MM.1S (cell line): Measurements from ENCODE around the gene SLC38A5.

Experiments
- DNase-seq: peaks from one replicate; pipeline ENCODE4 v3.0.0-alpha.2; 2015
- H2AFZ ChIP-seq: fragments of 300-600 bp; sonication (generic); 2 replicates; pipeline ENCODE4 v1.6.0; 2016; ENCODE audit warnings: antibody characterized with exemption, low read length
- H3F3A ChIP-seq: fragments of 300-600 bp; sonication (generic); 2 replicates; pipeline ENCODE4 v1.6.1; 2016; ENCODE audit warnings: mild to moderate bottlenecking, antibody characterized with exemption, low read length, moderate library complexity, mixed read lengths; ENCODE audit not compliant: insufficient read depth
- H3K27ac ChIP-seq: fragments of 300-600 bp; sonication (generic); 2 replicates; pipeline ENCODE4 v1.5.1; 2016; ENCODE audit warnings: mild to moderate bottlenecking, low read length
- H3K27me3 ChIP-seq: fragments of 300-600 bp; sonication (generic); replicated peaks from 2 replicates; pipeline ENCODE4 v1.6.0; 2016; ENCODE audit warnings: low read length; ENCODE audit not compliant: insufficient read depth
- H3K36me3 ChIP-seq: fragments of 300-600 bp; sonication (generic); replicated peaks from 2 replicates; pipeline ENCODE4 v1.6.1; 2016; ENCODE audit warnings: mild to moderate bottlenecking, low read length, mixed read lengths; ENCODE audit not compliant: insufficient read depth
- H3K4me1 ChIP-seq: fragments of 300-600 bp; sonication (generic); 2 replicates; pipeline ENCODE4 v1.6.1; 2016; ENCODE audit warnings: low read length, mixed read lengths
- H3K4me2 ChIP-seq: fragments of 300-600 bp; sonication (generic); 2 replicates; pipeline ENCODE4 v1.6.0; 2016; ENCODE audit warnings: low read depth, low read length
- H3K4me3 ChIP-seq: fragments of 300-600 bp; sonication (generic); 2 replicates; pipeline ENCODE4 v1.5.1; 2016; ENCODE audit warnings: low read length, mixed read lengths
- H3K79me2 ChIP-seq: fragments of 300-600 bp; sonication (generic); 2 replicates; pipeline ENCODE4 v1.6.1; 2016; ENCODE audit warnings: mixed run types, low read length, mixed read lengths
- H3K9ac ChIP-seq: fragments of 300-600 bp; sonication (generic); 2 replicates; pipeline ENCODE4 v1.6.1; 2016; ENCODE audit warnings: low read length, mixed read lengths
- H3K9me2 ChIP-seq: fragments of 300-600 bp; sonication (generic); replicated peaks from 2 replicates; pipeline ENCODE4 v1.6.1; 2016; ENCODE audit warnings: mild to moderate bottlenecking, low read length, mixed read lengths; ENCODE audit not compliant: insufficient read depth
- H3K9me3 ChIP-seq: fragments of 300-600 bp; sonication (generic); replicated peaks from 2 replicates; pipeline ENCODE4 v1.6.1; 2016; ENCODE audit warnings: mild to moderate bottlenecking, low read length, mixed read lengths; ENCODE audit not compliant: insufficient read depth
- H4K20me1 ChIP-seq: fragments of 300-600 bp; sonication (generic); 2 replicates; pipeline ENCODE4 v1.6.1; 2016; ENCODE audit warnings: mild to moderate bottlenecking, low read length, moderate library complexity, mixed read lengths; ENCODE audit not compliant: insufficient read depth
- EZH2 ChIP-seq: fragments of 300-600 bp; sonication (generic); optimal IDR thresholded peaks from 2 replicates; pipeline ENCODE3; 2017; ENCODE audit warnings: low read depth, mild to moderate bottlenecking, antibody characterized with exemption, low read length, mixed read lengths
- EZH2phosphoT487 ChIP-seq: fragments of 300-600 bp; sonication (generic); IDR thresholded peaks from 2 replicates; pipeline ENCODE4 v1.6.1; 2018; ENCODE audit warnings: antibody characterized with exemption, low read length
- TF ChIP-seq, protein P1 (sequence below): fragments of 300-600 bp; sonication (generic); IDR thresholded peaks from 2 replicates; pipeline ENCODE4 v1.5.1; 2016; ENCODE audit warnings: antibody characterized with exemption, low read length, mixed read lengths

The SLC38A5 gene

DNA sequence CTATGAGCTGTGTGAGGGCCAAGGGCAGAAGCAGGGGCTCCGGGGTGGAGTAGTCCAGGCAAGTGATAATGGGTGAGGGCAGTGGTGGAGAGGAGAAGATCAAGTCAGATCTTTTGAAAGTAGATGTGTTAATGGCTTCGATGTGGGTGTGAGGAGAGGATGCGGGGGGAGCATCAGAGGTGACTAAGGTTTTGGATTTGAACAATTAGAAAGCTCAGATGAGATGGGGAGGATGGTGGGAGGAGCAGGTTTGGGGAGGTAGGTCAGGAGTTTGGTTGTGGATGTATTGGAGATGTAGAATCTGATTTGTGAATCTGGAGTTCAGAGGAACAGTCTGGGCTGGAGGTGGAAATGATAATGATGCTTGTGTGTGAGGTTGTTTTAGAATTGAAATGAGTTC lies 10.5 kb upstream of the SLC38A5 start:
- TF ChIP-seq, protein P1, sequence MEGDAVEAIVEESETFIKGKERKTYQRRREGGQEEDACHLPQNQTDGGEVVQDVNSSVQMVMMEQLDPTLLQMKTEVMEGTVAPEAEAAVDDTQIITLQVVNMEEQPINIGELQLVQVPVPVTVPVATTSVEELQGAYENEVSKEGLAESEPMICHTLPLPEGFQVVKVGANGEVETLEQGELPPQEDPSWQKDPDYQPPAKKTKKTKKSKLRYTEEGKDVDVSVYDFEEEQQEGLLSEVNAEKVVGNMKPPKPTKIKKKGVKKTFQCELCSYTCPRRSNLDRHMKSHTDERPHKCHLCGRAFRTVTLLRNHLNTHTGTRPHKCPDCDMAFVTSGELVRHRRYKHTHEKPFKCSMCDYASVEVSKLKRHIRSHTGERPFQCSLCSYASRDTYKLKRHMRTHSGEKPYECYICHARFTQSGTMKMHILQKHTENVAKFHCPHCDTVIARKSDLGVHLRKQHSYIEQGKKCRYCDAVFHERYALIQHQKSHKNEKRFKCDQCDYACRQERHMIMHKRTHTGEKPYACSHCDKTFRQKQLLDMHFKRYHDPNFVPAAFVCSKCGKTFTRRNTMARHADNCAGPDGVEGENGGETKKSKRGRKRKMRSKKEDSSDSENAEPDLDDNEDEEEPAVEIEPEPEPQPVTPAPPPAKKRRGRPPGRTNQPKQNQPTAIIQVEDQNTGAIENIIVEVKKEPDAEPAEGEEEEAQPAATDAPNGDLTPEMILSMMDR: no peak
- TF ChIP-seq EZH2phosphoT487: no peak
- no peak for TF ChIP-seq EZH2
- H2AFZ ChIP-seq: no peak overlapping the region
- no peaks in the 10 kb centered on the region for H3K9me3 ChIP-seq
- H3K27ac ChIP-seq: no peak overlapping the region
- no peaks in the 10 kb centered on the region for H3K27me3 ChIP-seq
- no peaks in the 10 kb centered on the region for H3K9me2 ChIP-seq
- no peak for DNase-seq
- no peaks in the 10 kb centered on the region for H4K20me1 ChIP-seq
- no peak overlapping the region for H3K4me3 ChIP-seq
- peaks cover 32% of the 10 kb centered on the region for H3K79me2 ChIP-seq
- H3K36me3 ChIP-seq: no peaks in the 10 kb centered on the region; the same call in 1 of the 2 replicates
- H3F3A ChIP-seq: no peaks in the 10 kb centered on the region
- H3K4me1 ChIP-seq: no peaks in the 10 kb centered on the region
- H3K4me2 ChIP-seq: no peak overlapping the region
- H3K9ac ChIP-seq: no peak overlapping the region

DNA sequence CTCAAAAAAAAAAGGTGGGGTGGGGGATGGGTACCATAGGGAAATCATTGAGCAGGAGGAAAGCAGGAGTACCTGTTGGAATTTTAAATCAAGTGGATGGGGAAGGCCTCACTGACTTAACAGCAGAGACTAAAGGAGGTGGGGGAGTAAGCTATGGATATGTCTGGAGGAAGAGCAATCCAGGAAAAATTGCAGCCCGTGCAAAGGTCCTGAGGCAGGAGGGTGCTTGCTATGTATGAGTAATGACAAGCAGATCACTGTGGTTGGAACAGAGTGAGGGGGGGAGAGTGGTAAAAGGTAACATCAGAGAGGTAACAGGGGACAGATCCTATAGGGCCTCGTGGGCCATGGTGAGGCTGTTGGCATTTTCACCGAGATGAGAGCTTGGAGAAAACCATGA lies 10.1 kb upstream of the SLC38A5 start:
- Histone ChIP-seq H3K4me1 (no peaks in the 10 kb centered on the region), H3K9me3 (no peaks in the 10 kb centered on the region), H3K79me2 (peaks cover 34% of the 10 kb centered on the region), H2AFZ (no peak overlapping the region), H3K36me3 (no peaks in the 10 kb centered on the region; the same call in 1 of the 2 replicates), H3K9ac (no peak overlapping the region), H3K27ac (no peak overlapping the region), H3F3A (no peaks in the 10 kb centered on the region), H3K4me3 (no peak overlapping the region), H3K4me2 (no peak overlapping the region), H4K20me1 (no peaks in the 10 kb centered on the region), H3K27me3 (no peaks in the 10 kb centered on the region), H3K9me2 (no peaks in the 10 kb centered on the region)
- TF ChIP-seq, protein P1: no peak
- TF ChIP-seq EZH2: no peak
- TF ChIP-seq EZH2phosphoT487: no peak
- no peak for DNase-seq

DNA sequence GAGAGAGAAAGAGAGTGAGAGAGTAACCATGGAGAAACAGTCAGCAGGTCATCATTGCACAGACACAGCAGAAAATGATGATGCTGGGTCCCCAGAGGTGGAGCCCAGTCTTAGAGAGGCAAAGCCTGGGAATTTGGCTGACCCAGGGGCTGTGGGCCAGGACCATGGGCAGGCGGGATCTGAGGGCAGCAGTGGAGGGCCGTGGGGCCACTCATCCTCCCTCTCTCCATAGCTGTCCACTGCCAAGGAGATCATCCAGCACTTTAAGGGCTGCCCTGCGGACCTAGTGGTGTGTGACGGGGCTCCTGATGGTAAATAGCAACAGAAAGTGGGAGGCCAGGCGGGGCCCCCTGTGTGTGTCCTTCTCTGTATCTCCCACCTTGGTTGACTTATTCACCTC lies 8.7 kb upstream of the SLC38A5 start:
- Histone ChIP-seq H2AFZ (no peak overlapping the region), H4K20me1 (no peaks in the 10 kb centered on the region), H3K9me2 (no peaks in the 10 kb centered on the region), H3K4me1 (no peaks in the 10 kb centered on the region), H3F3A (no peaks in the 10 kb centered on the region), H3K4me2 (no peak overlapping the region), H3K9ac (no peak overlapping the region), H3K27ac (no peak overlapping the region), H3K36me3 (no peaks in the 10 kb centered on the region), H3K27me3 (no peaks in the 10 kb centered on the region), H3K4me3 (no peak overlapping the region), H3K9me3 (no peaks in the 10 kb centered on the region), H3K79me2 (peaks cover 36% of the 10 kb centered on the region)
- TF ChIP-seq, protein P1: no peak
- no peak for DNase-seq
